HepG2 (cell line): Measurements from ENCODE around the gene SLA2. TPM values are rescaled to one million over a fixed set of nuclear protein-coding genes. Genes with fewer than 3 reads are reported as not detected.

Experiments used
- ARID2 ChIP-seq: sonication (generic); formaldehyde crosslinking; IDR thresholded peaks from 2 replicates; pipeline ENCODE4 v1.8.1; 2022; ENCODE audit warnings: mild to moderate bottlenecking, missing genetic modification reagents, borderline replicate concordance
- ARNTL ChIP-seq: sonication (generic); formaldehyde crosslinking; IDR thresholded peaks from 2 replicates; pipeline ENCODE4 v1.4.0; 2020; ENCODE audit warnings: mild to moderate bottlenecking, missing genetic modification reagents
- ATRX ChIP-seq: sonication (generic); formaldehyde crosslinking; IDR thresholded peaks from 2 replicates; pipeline ENCODE4 v1.4.0; 2020; ENCODE audit warnings: missing genetic modification reagents, borderline replicate concordance
- LRRFIP1 ChIP-seq: sonication (generic); formaldehyde crosslinking; conservative IDR thresholded peaks from 2 replicates; pipeline ENCODE4 v1.4.0; 2020; ENCODE audit warnings: missing genetic modification reagents
- MAFF ChIP-seq: IDR thresholded peaks from 2 replicates; pipeline ENCODE4 v1.6.1; 2011; ENCODE audit warnings: low read depth, low read length, improper control_type of control experiment
- NR2F6 ChIP-seq, 2 experiments: IDR thresholded peaks; 2 replicates each; pipeline ENCODE4 v1.6.1; 2016; ENCODE audit warnings: antibody characterized with exemption in 1 of 2, mild to moderate bottlenecking in 1 of 2
- ONECUT2 ChIP-seq: sonication (generic); formaldehyde crosslinking; IDR thresholded peaks from 2 replicates; pipeline ENCODE4 v1.4.0; 2020; ENCODE audit warnings: missing genetic modification reagents
- PAX8 ChIP-seq: sonication (generic); formaldehyde crosslinking; IDR thresholded peaks from 2 replicates; pipeline ENCODE4 v1.8.0; 2022; ENCODE audit warnings: mild to moderate bottlenecking, missing genetic modification reagents, borderline replicate concordance
- RFXAP ChIP-seq: sonication (generic); formaldehyde crosslinking; IDR thresholded peaks from 2 replicates; pipeline ENCODE4 v1.4.0; 2020; ENCODE audit warnings: missing genetic modification reagents, borderline replicate concordance
- RNF219 ChIP-seq: sonication (generic); formaldehyde crosslinking; IDR thresholded peaks from 2 replicates; pipeline ENCODE4 v1.5.0; 2020; ENCODE audit warnings: mild to moderate bottlenecking, missing genetic modification reagents
- TFDP1 ChIP-seq: IDR thresholded peaks from 2 replicates; pipeline ENCODE4 v1.6.1; 2016; ENCODE audit warnings: missing compliant biosample characterization, missing genetic modification reagents, borderline replicate concordance
- ZBTB2 ChIP-seq: sonication (generic); formaldehyde crosslinking; IDR thresholded peaks from 2 replicates; pipeline ENCODE4 v1.8.0; 2022; ENCODE audit warnings: low read depth, missing genetic modification reagents
- ZMAT3 ChIP-seq: sonication (generic); formaldehyde crosslinking; conservative IDR thresholded peaks from 2 replicates; pipeline ENCODE4 v1.7.0; 2021; ENCODE audit warnings: missing genetic modification reagents
- ZNF17 ChIP-seq: sonication (generic); formaldehyde crosslinking; IDR thresholded peaks from 2 replicates; pipeline ENCODE4 v1.5.0; 2020; ENCODE audit warnings: mild to moderate bottlenecking, missing genetic modification reagents
- ZNF331 ChIP-seq: sonication (generic); formaldehyde crosslinking; IDR thresholded peaks from 2 replicates; pipeline ENCODE4 v1.4.0; 2020; ENCODE audit warnings: missing genetic modification reagents
- ZNF468 ChIP-seq: sonication (generic); formaldehyde crosslinking; IDR thresholded peaks from 2 replicates; pipeline ENCODE4 v1.8.0; 2022; ENCODE audit warnings: mild to moderate bottlenecking, moderate library complexity, missing genetic modification reagents
- ZNF503 ChIP-seq: sonication (generic); formaldehyde crosslinking; IDR thresholded peaks from 2 replicates; pipeline ENCODE4 v1.4.0; 2020; ENCODE audit warnings: missing genetic modification reagents
- ZNF562 ChIP-seq: sonication (generic); formaldehyde crosslinking; IDR thresholded peaks from 2 replicates; pipeline ENCODE4 v1.8.0; 2022; ENCODE audit warnings: missing genetic modification reagents, borderline replicate concordance
- ZNF775 ChIP-seq: sonication (generic); formaldehyde crosslinking; IDR thresholded peaks from 2 replicates; pipeline ENCODE4 v1.4.0; 2020; ENCODE audit warnings: missing genetic modification reagents, mild to moderate bottlenecking, moderate library complexity, borderline replicate concordance
- ZSCAN9 ChIP-seq: IDR thresholded peaks from 2 replicates; pipeline ENCODE4 v1.6.1; 2016; ENCODE audit warnings: borderline replicate concordance
- polyA plus RNA-seq, 8 experiments: library from polyadenylated mRNA; depleted of rRNA in 3 of 8; stranded (reverse) in 7 of 8; unstranded in 1 of 8; fragments of >200 nt; fragmentation: Illumina TruSeq in 4 of 8; extraction: Trizol in 4 of 8; gene quantifications; 2 replicates each; pipeline versions ENCODE4 v1.2.1 to v1.2.3, GENCODE V29; 2011 to 2016; ENCODE audit warnings: low read depth in 4 of 8, missing spikeins in 1 of 8, mixed read lengths in 1 of 8; ENCODE audit not compliant: insufficient read depth in 1 of 8
- total RNA-seq, 5 experiments: library from RNA; depleted of rRNA; stranded (reverse); fragments of >200 nt; fragmentation: Illumina TruSeq; extraction: Trizol; gene quantifications; 2 replicates each; pipeline ENCODE4 v1.2.3, GENCODE V29; 2016; ENCODE audit warnings: low read depth in 1 of 5

The SLA2 gene
- total and polyA plus RNA-seq, 2 of the 13 experiments (the other 11 are each of a cell fraction or from before 2014, with no cell fraction given): 1.6 to 3.6 TPM

GRCh38 chr20:36647196-36648121 lies 1.5 kb upstream of the SLA2 start (continued):
- no peak for TF ChIP-seq NR2F6 (IDR thresholded peaks at IDR 0.05)
- TF ChIP-seq NR2F6 (CRISPR knock-in tag; IDR thresholded peaks at IDR 0.05): 0 out of 2 replicates have a peak, but pooled peaks have one; percentile 48
- TF ChIP-seq TFDP1 (CRISPR knock-in tag): no peak
- TF ChIP-seq ZNF331: no peak; the same call in 1 of the 2 replicates
- TF ChIP-seq ZNF775 (CRISPR knock-in tag): no peak
- no peak for TF ChIP-seq ZNF468
- TF ChIP-seq ZBTB2 (CRISPR knock-in tag): no peak
- no peak for TF ChIP-seq ATRX
- TF ChIP-seq ZNF17 (CRISPR knock-in tag): no peak
- no peak for TF ChIP-seq ARNTL
- no peak for TF ChIP-seq ZMAT3 (CRISPR knock-in tag)
- no peak for TF ChIP-seq ZNF562 (CRISPR knock-in tag)
- TF ChIP-seq ARID2 (CRISPR knock-in tag): no peak
- TF ChIP-seq ONECUT2: no peak
- TF ChIP-seq MAFF: no peak
- no peak for TF ChIP-seq ZSCAN9 (CRISPR knock-in tag)
- TF ChIP-seq PAX8 (CRISPR knock-in tag): no peak
- no peak for TF ChIP-seq LRRFIP1 (CRISPR knock-in tag)
- no peak for TF ChIP-seq RNF219 (CRISPR knock-in tag)
- TF ChIP-seq ZNF503 (CRISPR knock-in tag): peak; percentile 43; the same call in 1 of the 2 replicates
- peak; percentile 77; the same call in 1 of the 2 replicates for TF ChIP-seq RFXAP (CRISPR knock-in tag)
